ENCODE measurements around the gene NADSYN1. TPM values are rescaled to one million over a fixed set of nuclear protein-coding genes. Genes with fewer than 3 reads are reported as not detected.

NADSYN1 gene
- total and polyA plus RNA-seq, 4 donors = 62.8 to 79.3 (median 65.0) TPM

DNA sequence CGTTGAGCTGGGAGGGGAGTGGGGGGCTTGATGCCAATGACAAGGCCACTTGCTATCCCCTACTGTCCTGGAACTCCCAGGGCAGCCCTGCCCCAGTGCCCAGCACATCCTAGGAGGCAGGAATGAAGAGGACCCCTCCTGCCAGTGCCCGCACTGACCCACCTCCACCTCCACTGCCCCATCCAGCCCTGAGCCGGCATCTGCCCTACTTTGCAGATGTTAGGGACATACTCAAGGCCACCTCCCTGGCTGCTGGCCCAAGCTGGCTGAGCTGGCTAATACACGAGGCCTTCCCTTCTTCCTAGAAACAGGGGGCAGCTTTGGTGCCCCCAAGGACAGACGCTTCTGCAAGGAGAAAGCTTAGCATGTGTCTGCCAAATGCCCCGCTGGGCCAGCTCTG is 15.6 kb upstream of the NADSYN1 start:
- DNase-seq (no peak), ATAC-seq (ENCODE audit: insufficient read depth, low FRiP score) (no peak)
- WGBS, 2 donors = 89 to 93% methylated on average over 6 of the region's 6 CpGs
- Histone ChIP-seq H3K9me3 (ENCODE audit: control insufficient read depth in 4 of 4, insufficient read depth in 3 of 4, low read length in 3 of 4) (no peaks in the 10 kb centered on the region), H3K9ac (ENCODE audit: insufficient read depth in 1 of 2, low read length in 2 of 2) (no peak overlapping the region), H3K4me3 (no peak overlapping the region), H3K4me1 (ENCODE audit: control insufficient read depth in 5 of 5, insufficient read depth in 5 of 5, low read length in 5 of 5) (peaks cover 0 to 4% (median 0%) of the 10 kb centered on the region in 5 donors), H3K27me3 (ENCODE audit: control insufficient read depth in 3 of 3, insufficient read depth in 3 of 3, low read length in 2 of 3) (no peaks in the 10 kb centered on the region), H3K36me3 (ENCODE audit: control insufficient read depth in 4 of 4, insufficient read depth in 4 of 4, low read length in 4 of 4) (peaks cover 0 to 54% (median 0%) of the 10 kb centered on the region in 4 donors), H3K27ac (ENCODE audit: low read depth in 1 of 2, low read length in 1 of 2) (no peak overlapping the region)
- TF ChIP-seq, protein P1, sequence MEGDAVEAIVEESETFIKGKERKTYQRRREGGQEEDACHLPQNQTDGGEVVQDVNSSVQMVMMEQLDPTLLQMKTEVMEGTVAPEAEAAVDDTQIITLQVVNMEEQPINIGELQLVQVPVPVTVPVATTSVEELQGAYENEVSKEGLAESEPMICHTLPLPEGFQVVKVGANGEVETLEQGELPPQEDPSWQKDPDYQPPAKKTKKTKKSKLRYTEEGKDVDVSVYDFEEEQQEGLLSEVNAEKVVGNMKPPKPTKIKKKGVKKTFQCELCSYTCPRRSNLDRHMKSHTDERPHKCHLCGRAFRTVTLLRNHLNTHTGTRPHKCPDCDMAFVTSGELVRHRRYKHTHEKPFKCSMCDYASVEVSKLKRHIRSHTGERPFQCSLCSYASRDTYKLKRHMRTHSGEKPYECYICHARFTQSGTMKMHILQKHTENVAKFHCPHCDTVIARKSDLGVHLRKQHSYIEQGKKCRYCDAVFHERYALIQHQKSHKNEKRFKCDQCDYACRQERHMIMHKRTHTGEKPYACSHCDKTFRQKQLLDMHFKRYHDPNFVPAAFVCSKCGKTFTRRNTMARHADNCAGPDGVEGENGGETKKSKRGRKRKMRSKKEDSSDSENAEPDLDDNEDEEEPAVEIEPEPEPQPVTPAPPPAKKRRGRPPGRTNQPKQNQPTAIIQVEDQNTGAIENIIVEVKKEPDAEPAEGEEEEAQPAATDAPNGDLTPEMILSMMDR (IDR thresholded peaks at IDR 0.05; ENCODE audit: control extremely low read depth, extremely low read depth) = no peak

DNA sequence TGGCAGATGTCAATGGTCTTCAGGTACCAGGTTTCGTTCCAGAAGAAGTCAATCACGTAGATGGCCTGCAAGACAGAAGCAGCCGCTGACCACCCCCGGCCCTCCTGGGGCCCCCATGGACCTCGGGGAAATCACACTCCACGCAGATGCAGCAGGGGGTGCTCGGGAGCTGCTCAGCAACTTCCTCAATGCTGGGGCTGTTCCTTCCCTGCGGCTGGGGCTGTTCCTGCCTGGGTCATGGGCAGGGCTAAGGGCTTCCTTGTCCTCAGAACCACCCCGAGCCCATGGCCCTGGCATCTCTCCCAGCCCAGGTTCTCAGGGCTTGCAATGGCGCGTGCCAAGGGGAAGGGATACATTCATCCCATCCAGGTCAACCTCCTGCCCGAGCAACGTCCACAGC is 15.1 kb upstream of the NADSYN1 start:
- Histone ChIP-seq H3K4me1 (ENCODE audit: control insufficient read depth in 5 of 5, insufficient read depth in 5 of 5, low read length in 5 of 5) (peaks cover 0 to 4% (median 0%) of the 10 kb centered on the region in 5 donors), H3K9ac (ENCODE audit: insufficient read depth in 1 of 2, low read length in 2 of 2) (no peak overlapping the region), H3K27me3 (ENCODE audit: control insufficient read depth in 3 of 3, insufficient read depth in 3 of 3, low read length in 2 of 3) (no peaks in the 10 kb centered on the region), H3K9me3 (ENCODE audit: control insufficient read depth in 4 of 4, insufficient read depth in 3 of 4, low read length in 3 of 4) (no peaks in the 10 kb centered on the region), H3K36me3 (ENCODE audit: control insufficient read depth in 4 of 4, insufficient read depth in 4 of 4, low read length in 4 of 4) (peaks cover 0 to 54% (median 0%) of the 10 kb centered on the region in 4 donors), H3K27ac (ENCODE audit: low read depth in 1 of 2, low read length in 1 of 2) (no peak overlapping the region), H3K4me3 (no peak overlapping the region)
- TF ChIP-seq, protein P1 (IDR thresholded peaks at IDR 0.05; ENCODE audit: control extremely low read depth, extremely low read depth) = no peak
- no peak for ATAC-seq (ENCODE audit: insufficient read depth, low FRiP score)
- no peak for DNase-seq
- 72 to 77% methylated on average over 13 of the region's 13 CpGs for WGBS, 2 donors

DNA sequence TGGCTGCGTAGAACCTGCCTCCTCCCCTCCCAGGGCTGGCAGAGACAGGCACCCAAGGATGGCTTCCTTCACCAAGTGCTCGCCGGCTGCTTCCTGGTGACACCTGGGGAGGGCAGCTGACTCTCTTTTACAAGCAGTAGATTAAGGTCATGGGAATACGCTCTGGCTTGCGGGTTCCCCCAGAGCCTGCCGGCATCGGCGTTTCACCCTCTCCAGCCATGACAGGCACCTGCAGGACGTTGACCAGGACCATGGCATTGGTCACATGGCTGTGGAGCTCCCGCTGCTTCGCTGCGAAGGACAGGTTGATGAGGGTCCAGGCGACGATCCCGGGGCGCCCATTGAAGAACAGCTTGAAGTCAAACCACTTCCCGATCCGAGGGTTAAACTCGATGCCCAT is 14.4 kb upstream of the NADSYN1 start:
- Histone ChIP-seq H3K4me3 (no peak overlapping the region), H3K27ac (ENCODE audit: low read depth in 1 of 2, low read length in 1 of 2) (no peak overlapping the region), H3K9ac (ENCODE audit: insufficient read depth in 1 of 2, low read length in 2 of 2) (no peak overlapping the region), H3K36me3 (ENCODE audit: control insufficient read depth in 4 of 4, insufficient read depth in 4 of 4, low read length in 4 of 4) (peaks cover 0 to 59% (median 1%) of the 10 kb centered on the region in 4 donors), H3K9me3 (ENCODE audit: control insufficient read depth in 4 of 4, insufficient read depth in 3 of 4, low read length in 3 of 4) (no peaks in the 10 kb centered on the region), H3K27me3 (ENCODE audit: control insufficient read depth in 3 of 3, insufficient read depth in 3 of 3, low read length in 2 of 3) (no peaks in the 10 kb centered on the region), H3K4me1 (ENCODE audit: control insufficient read depth in 5 of 5, insufficient read depth in 5 of 5, low read length in 5 of 5) (peaks cover 0 to 2% (median 0%) of the 10 kb centered on the region in 5 donors)
- WGBS, 2 donors = 96% methylated on average over 19 of the region's 19 CpGs
- ATAC-seq (ENCODE audit: insufficient read depth, low FRiP score) (no peak), DNase-seq (no peak)
- TF ChIP-seq, protein P1 (IDR thresholded peaks at IDR 0.05; ENCODE audit: control extremely low read depth, extremely low read depth) = no peak

Measured in lung (tissue), 12 donors.